K562 (cell line): ENCODE results near the gene KRTAP10-9. TPM values are rescaled to one million over a fixed set of nuclear protein-coding genes. Genes with fewer than 3 reads are reported as not detected.
A peak's percentile ranks its signal among the peaks of the same experiment; 100 is the strongest.

Experiments
- ATAC-seq: fragments of 200-7000 bp; cut with Tn5 transposase; 3 replicates; pipeline ENCODE4 v1.9.1; 2020; ENCODE audit warnings: moderate library complexity
- BruUV-seq: library from RNA; stranded (reverse); fragments of 400-500 nt; replicated peaks from 2 replicates; lab custom pipeline; 2021; lab: Mats Ljungman, UMichigan
- CTCF ChIA-PET: fragments of 300-600 bp; formaldehyde crosslinking; extraction: SDS; loops from one replicate; lab custom pipeline; 2021; ENCODE audit warnings: low intra/inter-chr PET ratio; lab: Yijun Ruan, JAX
- POLR2A ChIA-PET: fragments of 300-600, 350-650 bp; sonication (Branson Sonifier 250); formaldehyde crosslinking; extraction: SDS; loops from one replicate; lab custom pipeline; 2021; ENCODE audit warnings: antibody characterized with exemption, inconsistent platforms; lab: Yijun Ruan, JAX
- DNase-seq, 4 experiments: peaks; one replicate each; pipeline versions ENCODE4 v3.0.0 to v3.0.0-alpha.2; 2011 to 2018; ENCODE audit warnings: low spot score in 3 of 4, mixed read lengths in 3 of 4; ENCODE audit errors: extremely low read depth in 1 of 4
- FAIRE-seq: peaks from 2 replicates; lab custom pipeline; 2011; peaks lifted over from hg19 to GRCh38; lab: Jason Lieb, UNC
- H2AFZ ChIP-seq: 2 replicates; pipeline ENCODE4 v1.6.0; 2011; ENCODE audit warnings: low read depth, low read length, control low read depth, inconsistent platforms
- H3K27ac ChIP-seq: fragments of 200-600 bp; 3 replicates; pipeline ENCODE4 v1.8.0; 2011; ENCODE audit warnings: low read depth, mild to moderate bottlenecking, control low read depth, inconsistent platforms, low read length, moderate library complexity, mixed read lengths; ENCODE audit errors: extremely low read depth
- H3K27me3 ChIP-seq, 2 experiments: fragments of 300-600 bp in 1 of 2; 2 replicates in 1 of 2; 3 replicates in 1 of 2; pipeline versions ENCODE4 v1.6.0 to v1.8.0; 2011; ENCODE audit warnings: inconsistent platforms in 2 of 2, low read length in 2 of 2, mild to moderate bottlenecking in 1 of 2, mixed read lengths in 1 of 2, moderate library complexity in 1 of 2; ENCODE audit not compliant: control insufficient read depth in 2 of 2, insufficient read depth in 2 of 2
- H3K36me3 ChIP-seq: fragments of 300-600 bp; 3 replicates; pipeline ENCODE4 v1.8.0; 2011; ENCODE audit warnings: mild to moderate bottlenecking, low read length, inconsistent platforms; ENCODE audit not compliant: control insufficient read depth, insufficient read depth
- H3K4me1 ChIP-seq, 2 experiments: fragments of 200-600 bp in 1 of 2; replicated peaks in 1 of 2; 2 replicates in 1 of 2; 3 replicates in 1 of 2; pipeline versions ENCODE4 v1.5.1 to v1.8.0; 2011; ENCODE audit warnings: inconsistent platforms in 2 of 2, low read length in 2 of 2, mild to moderate bottlenecking in 1 of 2, mixed read lengths in 1 of 2, moderate library complexity in 1 of 2; ENCODE audit not compliant: control insufficient read depth in 2 of 2, insufficient read depth in 2 of 2
- H3K4me2 ChIP-seq: 2 replicates; pipeline ENCODE4 v1.6.1; 2011; ENCODE audit warnings: low read length, control low read depth, inconsistent platforms, mixed read lengths; ENCODE audit not compliant: insufficient read depth
- H3K4me3 ChIP-seq: fragments of 200-600 bp; sonication (generic), shearing (Covaris generic); 2 replicates; pipeline ENCODE4 v1.5.1; 2016; ENCODE audit warnings: control low read depth, inconsistent platforms
- H3K79me2 ChIP-seq: fragments of 200-600 bp; 3 replicates; pipeline ENCODE4 v1.8.0; 2011; ENCODE audit warnings: low read length, inconsistent platforms; ENCODE audit not compliant: control insufficient read depth, insufficient read depth
- H3K9ac ChIP-seq, 2 experiments: 2 replicates each; pipeline versions ENCODE4 v1.6.0 to v1.6.1; 2011; ENCODE audit warnings: low read depth in 2 of 2, low read length in 2 of 2, control low read depth in 1 of 2, inconsistent platforms in 1 of 2, mild to moderate bottlenecking in 1 of 2, mixed read lengths in 1 of 2; ENCODE audit not compliant: insufficient read depth in 1 of 2
- H3K9me1 ChIP-seq: one replicate; pipeline ENCODE4 v1.6.0; 2011; ENCODE audit warnings: inconsistent platforms, mild to moderate bottlenecking, low read length, moderate library complexity; ENCODE audit not compliant: control insufficient read depth, insufficient read depth
- H3K9me3 ChIP-seq: replicated peaks from 2 replicates; pipeline ENCODE4 v1.5.1; 2011; ENCODE audit warnings: low read depth, low read length, inconsistent platforms; ENCODE audit not compliant: control insufficient read depth, insufficient read depth
- H4K20me1 ChIP-seq: replicated peaks from 2 replicates; pipeline ENCODE4 v1.6.1; 2011; ENCODE audit warnings: low read length, inconsistent platforms, mixed read lengths; ENCODE audit not compliant: control insufficient read depth, insufficient read depth
- CBX2 ChIP-seq: fragments of 200-600 bp; sonication (generic); IDR thresholded peaks from one replicate; pipeline ENCODE4 v1.6.1; 2012; ENCODE audit warnings: mild to moderate bottlenecking, low read length, inconsistent platforms; ENCODE audit not compliant: insufficient read depth, poor library complexity, severe bottlenecking
- CBX3 ChIP-seq, 2 experiments: IDR thresholded peaks; 1 replicate in 1 of 2; 2 replicates in 1 of 2; pipeline ENCODE4 v1.6.1; 2012; ENCODE audit warnings: inconsistent platforms in 2 of 2, low read length in 2 of 2, borderline replicate concordance in 1 of 2, control low read depth in 1 of 2
- CBX5 ChIP-seq: IDR thresholded peaks from 2 replicates; pipeline ENCODE4 v1.6.1; 2014; ENCODE audit warnings: low read depth, borderline replicate concordance
- NFIC ChIP-seq: fragments of 450-650 bp; IDR thresholded peaks from 2 replicates; pipeline ENCODE4 v1.6.1; 2017; ENCODE audit warnings: mild to moderate bottlenecking, inconsistent platforms
- NR2C2 ChIP-seq, 2 experiments: fragments of 200-800 bp in 1 of 2; sonication (Bioruptor generic) in 1 of 2; sonication (generic) in 1 of 2; formaldehyde crosslinking in 1 of 2; IDR thresholded peaks; 2 replicates each; pipeline versions ENCODE4 v1.6.1 to v1.8.0; 2016 to 2022; ENCODE audit warnings: mild to moderate bottlenecking in 1 of 2, missing compliant biosample characterization in 1 of 2, missing genetic modification characterization in 1 of 2, missing genetic modification reagents in 1 of 2
- TAF9B ChIP-seq: fragments of 450-650 bp; IDR thresholded peaks from 2 replicates; pipeline ENCODE4 v1.6.1; 2018; ENCODE audit warnings: mild to moderate bottlenecking; ENCODE audit not compliant: partially characterized antibody
- TRIM28 ChIP-seq: fragments of 450-650 bp; IDR thresholded peaks from 2 replicates; pipeline ENCODE4 v1.6.1; 2017
- WGBS: fragments of 100-300 bp; shearing (Covaris generic); methylation state at CpG from one replicate; pipeline ENCODE4 v1.1.6; 2016; ENCODE audit warnings: low coverage, mixed read lengths; ENCODE audit not compliant: insufficient coverage; ENCODE audit errors: missing lambda C conversion rate; 5-methylcytosine and 5-hydroxymethylcytosine counted together
- in situ Hi-C: fragments of 300-500 bp; cut with MboI; formaldehyde crosslinking; loops from 4 replicates; pipeline ENCODE4 v1.15.0; 2018; ENCODE audit warnings: inconsistent platforms, mixed read lengths
- intact Hi-C: fragments of 100-400 bp; cut with micrococcal nuclease; formaldehyde crosslinking; loops from 2 replicates; pipeline ENCODE4 v1.14.2; 2022
- polyA plus RNA-seq, 8 experiments: library from polyadenylated mRNA; depleted of rRNA in 4 of 8; stranded (reverse) in 5 of 8; unstranded in 3 of 8; fragments of >200 nt; fragmentation: Nextera tagmentation in 2 of 8; fragmentation: Illumina TruSeq in 1 of 8; extraction: Ambion mirVana in 2 of 8; extraction: Trizol in 1 of 8; gene quantifications; 2 replicates each; pipeline versions ENCODE4 v1.2.1 to v1.2.3, GENCODE V29; 2011 to 2014; ENCODE audit warnings: inconsistent platforms in 1 of 8, missing spikeins in 1 of 8
- total RNA-seq, 7 experiments: library from RNA; depleted of rRNA in 6 of 7; stranded (reverse); fragments of >200 nt in 6 of 7; fragmentation: Illumina TruSeq in 2 of 7; extraction: Trizol in 2 of 7; gene quantifications; 2 replicates each; pipeline versions ENCODE4 v1.2.1 to v1.2.3, GENCODE V29; 2011 to 2021; ENCODE audit warnings: low replicate concordance in 1 of 7
- TF ChIP-seq, protein P1 (sequence below): fragments of 250-450 bp; sonication (Bioruptor Pico); IDR thresholded peaks from 2 replicates; pipeline ENCODE4 v1.8.0; 2021; ENCODE audit warnings: moderate library complexity, mild to moderate bottlenecking, inconsistent platforms
- TF ChIP-seq, protein P2 (sequence below): IDR thresholded peaks from 3 replicates; pipeline ENCODE4 v1.6.1; 2011; ENCODE audit warnings: borderline replicate concordance, mild to moderate bottlenecking, moderate library complexity; ENCODE audit not compliant: insufficient read length; ENCODE audit errors: extremely low read depth

Gene KRTAP10-9
- total and polyA plus RNA-seq, 9 of the 15 experiments (the other 6 are each of a cell fraction or from before 2014, with no cell fraction given), result not detected

DNA sequence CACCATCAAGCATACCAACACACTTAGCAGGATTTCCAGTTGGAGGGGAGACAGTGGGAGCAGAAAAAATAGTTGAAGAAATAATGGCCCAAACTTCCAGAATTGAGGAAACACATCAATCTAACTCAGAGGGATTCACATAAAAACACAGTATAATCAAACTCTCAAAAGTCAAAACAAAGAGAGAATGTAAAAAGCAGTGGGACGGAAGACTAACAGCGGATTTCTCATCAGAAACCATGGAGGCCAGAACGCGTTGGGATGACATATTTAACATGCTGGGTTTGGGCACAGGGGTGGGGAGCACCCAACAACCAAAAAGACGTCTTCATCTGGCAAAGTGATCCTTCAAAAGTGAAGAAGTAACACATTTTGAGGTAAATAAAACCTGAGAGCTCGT lies 7.0 kb upstream of the KRTAP10-9 start:
- no peak overlapping the region for H3K9ac ChIP-seq
- DNase-seq (no peak), FAIRE-seq (no peak)
- intact Hi-C loops, result no loop called here
- BruUV-seq, result no TSS peak
- H3K4me3 ChIP-seq, result no peak overlapping the region
- H3K27ac ChIP-seq, result no peak overlapping the region
- H3K9me3 ChIP-seq, result no peaks in the 10 kb centered on the region
- TF ChIP-seq CBX2 (no peak), NFIC (no peak), CBX3 (IDR thresholded peaks at IDR 0.05; ENCODE audit: borderline replicate concordance in 1 of 2, low read length in 2 of 2) (peak in 1 of 2 experiments; percentile 26; a peak in 1 of 3 replicates), TRIM28 (peak; percentile 82; the same call in 1 of the 2 replicates), TAF9B (no peak), NR2C2 (CRISPR knock-in tag; IDR thresholded peaks at IDR 0.05) (no peak), NR2C2 (tag; IDR thresholded peaks at IDR 0.05) (no peak), CBX5 (peak; percentile 51; the same call in 1 of the 2 replicates)
- TF ChIP-seq, protein P1, sequence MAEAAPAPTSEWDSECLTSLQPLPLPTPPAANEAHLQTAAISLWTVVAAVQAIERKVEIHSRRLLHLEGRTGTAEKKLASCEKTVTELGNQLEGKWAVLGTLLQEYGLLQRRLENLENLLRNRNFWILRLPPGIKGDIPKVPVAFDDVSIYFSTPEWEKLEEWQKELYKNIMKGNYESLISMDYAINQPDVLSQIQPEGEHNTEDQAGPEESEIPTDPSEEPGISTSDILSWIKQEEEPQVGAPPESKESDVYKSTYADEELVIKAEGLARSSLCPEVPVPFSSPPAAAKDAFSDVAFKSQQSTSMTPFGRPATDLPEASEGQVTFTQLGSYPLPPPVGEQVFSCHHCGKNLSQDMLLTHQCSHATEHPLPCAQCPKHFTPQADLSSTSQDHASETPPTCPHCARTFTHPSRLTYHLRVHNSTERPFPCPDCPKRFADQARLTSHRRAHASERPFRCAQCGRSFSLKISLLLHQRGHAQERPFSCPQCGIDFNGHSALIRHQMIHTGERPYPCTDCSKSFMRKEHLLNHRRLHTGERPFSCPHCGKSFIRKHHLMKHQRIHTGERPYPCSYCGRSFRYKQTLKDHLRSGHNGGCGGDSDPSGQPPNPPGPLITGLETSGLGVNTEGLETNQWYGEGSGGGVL, result no peak
- TF ChIP-seq, protein P2, sequence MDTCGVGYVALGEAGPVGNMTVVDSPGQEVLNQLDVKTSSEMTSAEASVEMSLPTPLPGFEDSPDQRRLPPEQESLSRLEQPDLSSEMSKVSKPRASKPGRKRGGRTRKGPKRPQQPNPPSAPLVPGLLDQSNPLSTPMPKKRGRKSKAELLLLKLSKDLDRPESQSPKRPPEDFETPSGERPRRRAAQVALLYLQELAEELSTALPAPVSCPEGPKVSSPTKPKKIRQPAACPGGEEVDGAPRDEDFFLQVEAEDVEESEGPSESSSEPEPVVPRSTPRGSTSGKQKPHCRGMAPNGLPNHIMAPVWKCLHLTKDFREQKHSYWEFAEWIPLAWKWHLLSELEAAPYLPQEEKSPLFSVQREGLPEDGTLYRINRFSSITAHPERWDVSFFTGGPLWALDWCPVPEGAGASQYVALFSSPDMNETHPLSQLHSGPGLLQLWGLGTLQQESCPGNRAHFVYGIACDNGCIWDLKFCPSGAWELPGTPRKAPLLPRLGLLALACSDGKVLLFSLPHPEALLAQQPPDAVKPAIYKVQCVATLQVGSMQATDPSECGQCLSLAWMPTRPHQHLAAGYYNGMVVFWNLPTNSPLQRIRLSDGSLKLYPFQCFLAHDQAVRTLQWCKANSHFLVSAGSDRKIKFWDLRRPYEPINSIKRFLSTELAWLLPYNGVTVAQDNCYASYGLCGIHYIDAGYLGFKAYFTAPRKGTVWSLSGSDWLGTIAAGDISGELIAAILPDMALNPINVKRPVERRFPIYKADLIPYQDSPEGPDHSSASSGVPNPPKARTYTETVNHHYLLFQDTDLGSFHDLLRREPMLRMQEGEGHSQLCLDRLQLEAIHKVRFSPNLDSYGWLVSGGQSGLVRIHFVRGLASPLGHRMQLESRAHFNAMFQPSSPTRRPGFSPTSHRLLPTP, result no peak
- TF ChIP-seq, all 486 proteins: peak for 3
- ATAC-seq, result no peak
- no peaks in the 10 kb centered on the region for H3K79me2 ChIP-seq
- in situ Hi-C loops, result no loop called here
- no peaks in the 10 kb centered on the region for H4K20me1 ChIP-seq
- H3K27me3 ChIP-seq, result peaks cover 4 to 23% of the 10 kb centered on the region in 2 experiments; a peak in 3 of 5 replicates
- ChIA-PET POLR2A (interaction anchor here (1.5 kb wide), 1 partner anchor 26 kb away, joined by 5 read pairs; no protein-coding TSS in a partner anchor), CTCF (no interaction called here)
- H2AFZ ChIP-seq, result no peak overlapping the region
- no peaks in the 10 kb centered on the region for H3K9me1 ChIP-seq
- H3K36me3 ChIP-seq, result no peaks in the 10 kb centered on the region
- peaks cover 0 to 4% of the 10 kb centered on the region in 2 experiments; a peak in 2 of 5 replicates for H3K4me1 ChIP-seq
- under 1% methylated on average over 6 of the region's 6 CpGs for WGBS
- no peak overlapping the region for H3K4me2 ChIP-seq
